WI38 (cell line): ENCODE data around the gene STMN3.

Experiments used
- H3K4me3 ChIP-seq: 2 replicates; pipeline ENCODE4 v1.5.1; 2011; ENCODE audit warnings: low read depth, mild to moderate bottlenecking, control low read depth, low read length
- CTCF ChIP-seq: IDR thresholded peaks from 2 replicates; pipeline ENCODE4 v1.5.1; 2012; ENCODE audit warnings: low read depth, mild to moderate bottlenecking, control low read depth, low read length

STMN3 gene

DNA sequence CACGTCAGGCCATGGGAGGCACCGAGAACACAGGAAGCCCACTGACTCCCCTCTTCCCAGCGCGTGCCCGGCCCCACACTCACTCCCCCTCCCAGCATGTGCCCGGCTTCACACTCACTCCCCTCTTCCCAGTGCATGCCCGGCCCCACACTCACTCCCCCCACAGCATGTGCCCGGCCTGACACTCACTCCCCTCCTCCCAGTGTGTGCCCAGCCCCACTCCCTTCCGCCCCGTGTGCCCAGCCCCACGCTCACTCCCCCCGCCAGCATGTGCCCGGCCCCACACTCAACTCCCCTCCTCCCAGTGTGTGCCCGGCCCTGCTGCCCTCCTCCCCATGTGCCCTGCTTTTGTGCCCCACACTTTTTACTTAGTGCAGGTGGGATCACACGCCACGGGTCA is 14.6 kb upstream of the STMN3 start:
- no peak for TF ChIP-seq CTCF
- no peak overlapping the region for H3K4me3 ChIP-seq

DNA sequence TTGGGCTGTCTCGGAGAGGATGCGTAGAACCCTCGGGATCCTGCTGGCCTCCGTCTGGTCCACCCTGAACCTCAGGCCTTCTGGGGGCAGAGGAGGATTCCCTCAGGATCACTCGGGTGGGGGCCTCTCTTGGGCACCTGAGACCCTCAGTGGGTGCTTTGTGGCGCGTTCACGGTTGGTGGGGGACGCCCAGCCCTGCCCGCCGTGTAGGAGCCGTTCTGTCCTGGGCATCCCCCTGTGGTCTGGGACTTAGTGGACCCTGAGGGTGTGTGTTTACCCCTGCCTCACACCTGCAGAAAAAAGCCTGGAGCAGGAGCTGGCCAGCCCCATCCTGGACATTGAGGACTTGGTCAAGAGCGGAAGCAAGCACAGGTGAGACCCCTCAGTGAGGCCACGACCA is 12.5 kb upstream of the STMN3 start:
- no peak for TF ChIP-seq CTCF
- no peak overlapping the region for H3K4me3 ChIP-seq

DNA sequence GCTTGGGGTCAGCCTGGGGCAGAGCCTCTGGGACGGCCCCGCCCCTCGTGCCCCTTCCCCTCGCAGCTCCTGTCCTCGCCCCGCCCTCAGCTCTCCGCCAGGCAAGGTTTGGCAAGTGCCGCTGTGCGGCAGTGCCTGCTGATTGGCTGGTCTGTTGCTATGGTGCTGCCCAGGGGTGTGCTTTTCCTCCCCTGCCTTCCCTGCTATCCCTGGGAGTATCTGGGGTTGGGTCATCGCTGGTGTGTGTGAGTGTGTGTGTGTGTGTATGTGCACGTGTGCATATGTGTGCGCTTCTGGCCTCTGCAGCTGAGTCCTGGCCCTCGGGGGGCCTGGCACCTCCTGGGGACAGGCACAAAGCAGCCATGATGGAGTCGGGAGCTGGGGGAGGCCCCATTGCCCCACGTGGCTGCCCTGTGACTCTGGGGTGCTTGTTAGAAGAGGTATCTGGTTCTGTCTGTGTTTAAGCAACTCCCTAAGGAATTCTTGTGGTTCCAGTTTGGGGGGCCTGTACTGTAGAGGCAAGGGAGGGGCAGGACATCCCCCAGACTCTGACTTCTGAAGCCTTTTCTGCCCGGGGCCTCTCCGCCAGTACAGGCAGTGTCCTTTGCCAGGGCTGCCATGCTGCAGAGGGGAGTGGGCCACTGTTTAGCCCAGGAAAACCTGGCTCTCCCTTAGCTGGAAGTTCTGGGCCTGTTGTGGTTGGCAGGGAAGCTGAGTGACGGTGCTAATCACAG is 11.8 kb upstream of the STMN3 start:
- H3K4me3 ChIP-seq = no peak overlapping the region
- TF ChIP-seq CTCF = no peak

DNA sequence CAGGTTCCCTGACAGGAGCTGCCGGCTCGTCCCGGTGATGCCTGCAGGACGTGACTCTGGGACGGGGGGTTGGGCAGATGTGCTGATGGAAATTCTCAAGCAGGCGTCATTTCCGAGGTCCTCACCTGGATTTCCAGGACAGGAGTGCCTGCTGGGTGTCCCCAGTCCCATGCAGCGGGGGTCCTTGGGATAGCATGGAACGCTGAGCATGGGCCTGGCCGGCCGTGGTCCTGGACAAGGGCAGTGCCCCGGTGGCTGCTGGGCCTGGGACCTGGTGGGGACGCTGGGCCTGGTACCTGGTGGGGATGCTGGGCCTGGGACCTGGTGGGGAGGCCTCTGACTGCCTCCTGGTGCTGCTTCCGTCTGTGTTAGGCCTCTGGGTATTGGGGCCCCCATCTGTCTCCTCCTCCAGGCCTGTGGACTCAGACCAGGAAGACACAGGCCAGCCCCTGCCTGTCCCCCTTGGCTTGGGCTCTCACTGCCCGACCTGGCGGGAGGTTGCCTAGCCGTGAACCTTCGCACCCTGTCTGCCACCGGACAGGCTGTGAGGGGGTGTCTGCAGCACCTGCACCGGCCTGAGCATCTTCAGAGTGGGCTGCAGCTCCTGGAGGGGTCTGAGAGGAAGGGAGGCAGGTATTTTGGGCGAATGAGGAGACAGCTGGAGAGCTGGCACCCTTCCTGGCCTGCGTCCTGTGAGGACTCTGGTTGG is 11.1 kb upstream of the STMN3 start:
- no peak for TF ChIP-seq CTCF
- no peak overlapping the region for H3K4me3 ChIP-seq

DNA sequence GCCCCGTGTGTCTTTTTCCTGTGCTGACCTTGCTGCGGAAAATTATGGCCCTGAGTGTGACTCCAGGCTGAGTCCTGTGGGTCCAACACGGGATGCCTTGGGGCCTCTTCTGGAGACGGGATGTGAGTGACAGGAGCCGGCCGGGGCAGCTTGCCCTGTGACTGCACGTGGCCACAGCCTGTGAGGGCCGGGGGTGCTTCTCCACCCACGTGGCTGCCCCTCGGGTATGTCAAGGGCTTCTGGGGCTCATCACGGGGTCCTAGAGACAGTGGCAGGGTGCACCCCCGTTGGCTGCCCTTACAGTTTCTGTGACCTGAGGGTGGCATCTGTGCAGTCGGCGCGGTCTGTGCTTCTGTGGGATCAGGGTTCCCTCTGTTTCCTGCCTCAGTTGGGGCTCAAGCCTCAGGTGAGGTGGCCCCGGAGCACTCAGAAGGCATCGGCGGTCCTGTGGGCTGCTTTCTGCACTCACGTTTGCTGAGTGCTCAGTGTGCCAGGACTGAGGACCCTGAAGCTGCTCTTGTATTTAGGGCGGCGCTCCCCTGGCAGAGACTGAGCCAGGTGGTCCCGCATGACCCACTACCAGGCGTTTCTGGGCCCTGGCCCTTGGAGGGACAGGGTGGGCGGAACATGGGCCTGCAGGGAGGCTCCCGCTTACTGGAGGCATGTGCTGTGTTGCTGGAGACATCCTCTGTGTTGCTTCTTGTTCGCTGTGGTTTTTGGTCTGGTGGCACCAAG is 10.3 kb upstream of the STMN3 start:
- no peak overlapping the region for H3K4me3 ChIP-seq
- TF ChIP-seq CTCF = no peak

DNA sequence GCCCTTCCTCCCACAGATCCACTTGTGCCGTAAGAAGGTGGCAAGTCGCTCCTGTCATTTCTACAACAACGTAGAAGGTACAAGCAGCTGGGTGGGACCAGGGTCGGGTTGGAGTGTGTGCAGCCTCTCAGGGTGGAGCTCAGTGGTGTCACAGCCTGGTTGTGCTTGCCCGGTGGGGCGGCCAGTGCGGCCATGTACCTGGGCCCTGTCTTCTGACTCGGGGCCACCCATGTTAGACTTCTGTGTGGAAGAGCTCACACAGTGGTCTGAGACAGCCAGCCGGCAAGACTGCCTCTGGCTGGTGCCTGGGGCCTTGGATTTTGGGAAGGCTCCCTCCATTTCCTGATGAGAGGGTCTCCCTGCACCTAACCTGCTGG is 9.6 kb upstream of the STMN3 start:
- no peak for TF ChIP-seq CTCF

More for the DNA sequence above, 9.6 kb upstream of the STMN3 start:
- no peak overlapping the region for H3K4me3 ChIP-seq
